Measurements from ENCODE around the gene PHLDA2.
"Not testable (repeated sequence)": the region's sequence is repeated elsewhere in the genome, so short reads cannot be mapped to it uniquely, and the experiment has no call there.

PHLDA2 gene

DNA sequence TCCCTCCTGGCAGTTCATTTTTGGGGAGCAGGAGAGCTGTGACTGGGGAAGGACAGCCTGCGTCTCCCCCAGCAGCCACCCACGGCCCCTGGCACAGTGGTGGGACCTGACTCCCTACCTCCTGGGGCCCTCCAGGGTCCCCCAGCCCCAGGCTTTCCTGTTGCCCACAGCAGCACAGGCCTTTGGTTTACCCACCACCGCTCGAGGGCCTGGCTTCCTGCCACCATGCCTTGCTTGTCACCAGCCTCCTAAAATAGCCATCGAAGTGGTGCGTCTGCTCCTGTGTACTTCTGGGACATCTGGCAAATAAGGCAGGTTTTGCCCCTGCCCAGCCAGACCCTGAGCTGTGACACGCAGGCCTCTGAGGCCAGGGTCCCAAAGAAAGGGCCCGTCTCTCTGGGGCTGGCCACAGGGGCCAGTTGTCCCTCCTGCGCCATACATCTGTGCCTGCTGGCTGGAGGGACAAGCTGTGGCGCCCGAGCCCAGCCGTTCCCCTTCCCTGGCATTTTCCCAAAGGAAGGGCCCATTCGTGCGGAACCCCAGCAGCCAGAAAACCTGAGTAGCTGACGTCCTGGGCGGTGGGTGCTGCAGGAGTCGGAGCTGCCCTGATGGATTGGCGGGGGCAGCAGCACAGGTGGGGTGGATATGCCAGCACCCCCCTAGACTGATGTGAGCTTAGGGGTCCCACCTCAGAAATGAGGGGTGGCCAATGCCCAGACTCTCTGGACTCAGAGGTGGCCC is 14.6 kb downstream of the PHLDA2 start:
- no peak for DNase-seq (ENCODE audit: low read depth, low spot score)

DNA sequence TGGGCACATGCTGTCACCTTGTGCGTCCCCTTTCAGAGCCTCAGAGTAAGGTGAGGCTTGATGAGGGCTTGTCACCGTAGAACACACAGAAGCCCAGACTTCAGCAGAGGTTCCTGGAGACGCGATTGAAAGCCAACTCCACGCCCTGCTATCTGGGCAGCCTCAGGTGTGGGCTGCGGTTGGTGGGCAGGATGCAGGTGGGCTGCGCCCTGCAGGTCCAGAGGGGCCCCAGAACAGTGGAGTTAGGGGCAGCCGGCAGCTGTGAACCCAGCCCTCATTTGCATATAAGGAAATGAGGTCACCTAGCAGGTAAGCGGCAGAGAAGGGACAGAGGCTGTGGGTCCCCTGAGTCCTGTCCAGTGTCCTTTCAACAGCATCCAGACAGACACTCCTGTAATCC is 15.4 kb downstream of the PHLDA2 start:
- no peak for DNase-seq (ENCODE audit: low read depth, low spot score)

DNA sequence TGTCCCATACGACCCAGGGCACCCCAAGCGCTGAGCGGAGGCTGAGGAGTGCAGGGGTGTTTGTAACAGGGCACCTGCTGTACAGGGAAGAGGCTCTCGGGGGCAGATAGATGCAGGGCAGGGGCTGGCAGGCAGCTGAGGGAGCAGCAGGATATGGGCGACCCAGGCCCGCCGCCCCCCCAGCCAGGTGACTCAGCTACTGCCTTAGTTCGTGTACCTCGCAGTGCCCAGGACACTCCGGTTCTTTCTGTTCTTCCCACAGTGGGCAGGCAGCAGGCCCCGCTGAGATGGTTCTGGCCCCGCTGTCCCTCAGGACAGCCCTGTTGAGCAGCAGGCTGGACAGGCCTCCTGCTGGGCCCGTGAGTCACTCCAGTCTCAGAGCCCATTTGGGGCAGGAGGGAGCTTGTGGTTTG is 16.2 kb downstream of the PHLDA2 start:
- no peak for DNase-seq (ENCODE audit: low read depth, low spot score)

DNA sequence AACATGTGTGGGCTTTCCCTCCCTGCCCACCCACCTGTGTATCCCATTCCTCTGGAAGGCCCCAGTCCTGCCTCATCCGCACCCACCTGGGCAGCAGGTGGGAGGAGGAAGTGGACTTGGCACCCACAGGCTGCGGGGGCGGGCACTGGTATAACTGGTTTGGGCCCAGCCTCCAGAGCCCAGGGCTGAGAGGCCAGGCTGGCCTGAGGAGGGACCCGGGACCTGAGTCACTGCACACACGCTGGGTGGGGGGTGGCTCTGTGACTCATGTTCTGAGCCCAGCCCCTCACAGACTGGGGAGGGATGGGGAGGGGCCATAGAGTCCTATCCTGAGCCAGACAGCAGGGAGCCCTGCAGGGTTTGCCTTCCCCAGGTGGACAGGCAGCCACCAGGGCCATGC is 16.7 kb downstream of the PHLDA2 start:
- DNase-seq (ENCODE audit: low read depth, low spot score): no peak

DNA sequence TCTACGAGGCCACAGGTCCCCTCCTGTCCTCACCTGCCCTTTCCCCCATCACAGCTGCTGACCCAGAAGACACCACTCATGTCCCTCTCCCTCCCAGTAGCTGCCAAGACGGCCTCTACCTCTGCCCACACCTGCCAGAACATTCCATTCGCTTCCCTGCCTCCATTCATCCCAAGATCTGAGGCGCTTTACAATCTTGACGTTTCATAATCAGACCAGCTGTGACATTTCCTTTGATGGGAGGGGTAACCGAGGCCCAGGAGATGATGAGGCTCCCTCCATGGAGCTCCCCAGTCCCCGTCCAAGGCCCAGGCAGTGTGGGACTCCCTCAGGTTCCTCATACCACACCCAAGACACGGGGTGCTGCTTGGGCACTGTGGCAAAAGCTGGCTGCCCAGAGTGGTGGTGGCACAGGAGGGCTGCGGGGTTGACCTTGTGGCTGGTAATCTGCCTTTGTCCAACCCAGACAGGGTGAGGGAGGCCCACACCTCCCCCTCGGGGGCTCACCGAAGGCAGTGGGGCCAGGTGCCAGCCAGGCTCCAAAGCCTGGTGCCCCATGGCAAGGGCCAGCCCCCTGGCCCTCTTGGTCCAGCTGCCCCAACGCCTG is 17.3 kb downstream of the PHLDA2 start:
- DNase-seq (ENCODE audit: low read depth, low spot score): no peak

DNA sequence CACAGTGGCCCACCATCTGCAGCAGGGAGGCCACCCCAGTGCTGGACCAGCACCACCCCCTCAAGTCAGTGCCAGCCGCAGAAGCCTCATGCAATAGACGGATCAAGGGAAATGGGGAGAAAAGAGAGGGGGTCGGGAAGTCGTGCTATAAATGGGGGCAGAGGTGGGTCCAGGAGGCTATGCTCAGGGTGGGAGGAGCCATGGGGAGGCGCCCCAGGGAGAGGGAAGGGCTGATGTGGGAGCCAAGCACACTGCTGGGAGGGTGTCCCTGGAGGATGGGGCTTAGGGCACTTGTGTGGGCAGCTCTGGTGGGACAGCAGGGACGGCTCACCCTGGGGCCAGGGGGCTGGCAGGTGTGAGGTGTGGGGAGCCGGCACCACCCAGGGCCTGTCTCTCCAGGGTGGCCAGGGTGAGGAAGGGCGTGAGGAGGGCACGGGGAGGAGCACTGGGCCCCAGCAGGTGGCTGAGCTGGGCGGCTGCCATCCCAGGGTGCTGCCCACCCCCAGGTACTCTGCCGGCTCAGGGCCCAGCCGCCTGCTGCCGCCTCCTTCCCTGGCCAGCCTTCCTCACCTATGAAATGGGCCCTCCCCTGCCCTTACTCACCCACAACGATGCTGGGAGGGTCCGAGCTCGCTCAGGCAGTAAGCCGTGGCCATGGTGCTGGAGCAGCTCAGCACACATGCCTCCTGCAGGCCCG is 18.0 kb downstream of the PHLDA2 start:
- no peak for DNase-seq (ENCODE audit: low read depth, low spot score)

DNA sequence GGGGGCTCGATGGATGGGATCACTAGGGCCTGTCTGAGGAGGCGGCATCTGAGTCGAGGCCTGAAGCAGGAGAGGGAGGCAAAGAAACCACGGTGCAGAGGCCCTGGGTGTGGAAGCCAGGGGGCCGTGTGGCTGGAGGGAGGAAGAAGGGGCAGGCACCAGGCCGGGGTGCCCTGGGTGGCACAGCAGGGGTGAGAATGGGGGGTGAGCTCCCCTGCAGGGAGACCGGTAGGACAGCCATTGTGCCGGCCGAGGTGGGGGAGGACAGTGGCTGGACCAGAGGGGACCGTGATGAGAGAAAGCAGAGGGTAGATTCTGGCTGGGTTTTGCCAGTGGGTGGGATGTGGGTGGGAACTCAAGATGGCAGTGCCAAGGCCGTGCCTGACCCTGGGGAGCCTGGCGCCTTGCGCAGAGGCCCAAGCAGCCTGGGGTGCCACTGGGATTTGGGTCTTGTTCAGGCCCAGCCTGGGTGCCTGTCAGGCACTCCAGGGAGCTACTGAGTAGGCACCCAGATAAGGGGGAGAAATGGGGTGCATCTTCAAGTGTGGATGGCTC is 18.7 kb downstream of the PHLDA2 start:
- no peak for DNase-seq (ENCODE audit: low read depth, low spot score)

DNA sequence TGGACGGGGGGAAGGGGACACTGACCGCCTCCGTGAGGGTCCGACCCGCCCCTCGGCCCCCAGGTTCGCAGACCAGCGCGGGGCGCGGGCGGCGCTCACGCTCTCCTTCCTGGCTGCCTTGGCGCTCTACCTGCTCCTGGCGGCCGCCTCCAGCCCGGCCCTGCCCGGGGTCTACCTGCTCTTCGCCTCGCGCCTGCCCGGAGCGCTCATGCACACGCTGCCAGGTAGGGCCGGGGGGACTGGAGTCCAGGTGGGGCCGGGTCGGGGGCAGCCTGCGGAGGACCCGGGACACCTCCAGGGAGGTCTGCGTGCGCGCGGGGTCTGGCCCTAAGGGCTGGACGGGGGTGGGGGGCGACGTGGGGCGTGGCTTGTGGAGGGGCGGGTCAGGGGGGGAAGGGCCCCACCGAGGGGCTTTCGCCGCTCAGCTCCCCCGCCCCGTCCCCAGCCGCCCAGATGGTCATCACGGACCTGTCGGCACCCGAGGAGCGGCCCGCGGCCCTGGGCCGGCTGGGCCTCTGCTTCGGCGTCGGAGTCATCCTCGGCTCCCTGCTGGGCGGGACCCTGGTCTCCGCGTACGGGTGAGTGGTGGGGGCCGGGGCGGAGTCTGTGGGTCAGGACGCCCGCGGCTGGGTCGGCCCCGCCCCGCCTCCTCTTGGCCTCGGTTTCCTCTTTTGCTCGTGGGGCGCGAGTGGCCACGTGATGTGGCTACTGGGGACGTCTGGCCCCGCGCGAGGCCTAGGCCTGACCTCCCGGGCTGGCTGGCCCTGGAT is 19.9 kb downstream of the PHLDA2 start:
- DNase-seq (ENCODE audit: low read depth, low spot score): no peak

DNA sequence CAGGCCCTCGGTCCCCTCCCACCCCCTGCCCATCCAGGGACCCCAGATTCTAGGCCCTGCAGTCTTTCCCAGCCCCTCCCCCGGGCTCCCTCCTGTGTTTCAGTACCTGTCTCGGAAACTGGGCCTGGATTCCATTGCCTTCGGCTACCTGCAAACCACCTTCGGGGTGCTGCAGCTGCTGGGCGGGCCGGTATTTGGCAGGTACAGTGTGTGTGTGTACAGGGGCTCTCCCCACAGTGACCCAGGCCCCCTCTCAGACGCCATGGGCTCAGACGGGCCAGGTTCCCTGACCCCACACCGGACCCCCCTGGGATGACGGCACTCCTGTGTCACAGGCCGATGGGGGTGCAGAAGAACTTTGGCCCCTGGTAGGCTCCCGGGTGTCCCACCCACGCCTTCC is 21.1 kb downstream of the PHLDA2 start:
- DNase-seq (ENCODE audit: low read depth, low spot score): no peak

DNA sequence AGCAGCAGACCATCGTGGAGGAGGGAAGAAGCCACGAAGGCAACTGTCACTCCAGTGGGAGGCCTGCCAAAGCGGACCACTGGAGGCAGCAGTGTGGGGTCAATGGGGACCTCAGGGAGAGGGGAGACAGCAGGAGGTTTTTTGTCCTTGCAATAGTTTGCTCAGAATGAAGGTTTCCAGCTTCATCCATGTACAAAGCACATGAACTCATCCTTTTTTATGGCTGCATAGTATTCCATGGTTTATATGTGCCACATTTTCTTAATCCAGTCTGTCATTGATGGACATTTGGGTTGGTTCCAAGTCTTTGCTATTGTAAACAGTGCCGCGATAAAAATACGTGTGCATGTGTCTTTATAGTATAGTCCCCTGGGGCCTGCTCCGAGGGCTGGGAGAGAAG is 23.9 kb downstream of the PHLDA2 start:
- DNase-seq (ENCODE audit: low read depth, low spot score): not testable (repeated sequence)

DNA sequence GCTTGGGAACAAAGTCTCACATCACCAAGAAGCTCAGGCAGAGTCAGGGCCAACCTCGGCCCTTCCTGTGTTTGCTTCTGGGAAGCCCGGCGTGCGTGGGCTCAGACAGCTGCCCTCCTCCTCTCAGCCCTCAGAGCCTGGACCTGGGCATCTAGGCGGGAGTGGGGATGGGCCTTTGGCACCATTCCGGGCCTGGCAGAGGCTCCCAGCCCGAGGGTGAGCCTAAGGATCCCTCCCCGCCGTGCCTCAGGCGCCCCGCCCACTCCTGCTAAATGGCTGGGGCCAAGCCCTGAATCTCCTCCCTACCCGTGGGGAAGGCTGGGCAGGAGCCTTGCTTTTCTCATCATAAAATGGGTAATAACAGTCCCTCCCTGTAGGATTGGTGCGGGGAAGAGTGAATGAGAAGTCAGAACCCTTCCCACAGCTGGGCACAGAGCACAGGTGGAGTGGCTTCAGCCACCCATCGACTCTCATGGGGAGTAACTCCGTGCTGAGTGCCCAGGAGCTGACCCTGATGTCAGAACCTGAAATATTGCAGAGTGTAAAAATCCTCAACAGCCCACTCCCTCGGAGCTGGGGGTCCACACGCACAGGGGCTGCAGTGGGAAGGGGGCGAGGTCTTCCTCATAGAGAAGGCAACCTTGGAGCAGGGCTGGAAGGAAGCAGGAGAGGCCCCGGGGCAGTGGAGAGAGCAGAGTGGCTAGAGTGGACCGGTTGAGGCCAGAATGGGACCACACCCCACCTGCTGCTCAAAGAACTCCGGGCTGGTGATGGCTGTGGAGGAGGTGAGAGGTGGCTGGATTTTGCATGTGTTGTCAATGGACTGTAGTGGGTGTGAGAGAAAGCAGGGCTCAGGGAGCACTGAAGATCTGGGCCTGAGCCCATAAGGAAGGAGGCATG is 24.8 kb downstream of the PHLDA2 start:
- DNase-seq (ENCODE audit: low read depth, low spot score): no peak

DNA sequence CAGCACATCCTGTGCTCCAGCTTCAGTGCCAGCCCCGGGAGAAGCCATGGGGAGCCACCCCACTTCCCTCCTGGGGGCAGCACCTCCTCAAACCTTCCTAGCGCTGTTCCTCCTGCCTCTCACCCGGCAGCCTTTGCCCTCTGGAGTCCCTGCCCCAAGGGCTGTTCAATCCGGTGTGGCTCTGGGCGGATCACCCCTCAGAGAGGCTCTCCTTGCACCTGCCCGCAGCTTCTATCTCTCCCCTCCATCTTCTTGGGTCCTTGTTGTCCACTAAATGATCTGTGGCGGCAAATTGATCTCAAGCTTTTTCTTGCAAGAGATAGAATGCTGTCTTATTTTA is 25.6 kb downstream of the PHLDA2 start:
- DNase-seq (ENCODE audit: low read depth, low spot score): no peak

DNA sequence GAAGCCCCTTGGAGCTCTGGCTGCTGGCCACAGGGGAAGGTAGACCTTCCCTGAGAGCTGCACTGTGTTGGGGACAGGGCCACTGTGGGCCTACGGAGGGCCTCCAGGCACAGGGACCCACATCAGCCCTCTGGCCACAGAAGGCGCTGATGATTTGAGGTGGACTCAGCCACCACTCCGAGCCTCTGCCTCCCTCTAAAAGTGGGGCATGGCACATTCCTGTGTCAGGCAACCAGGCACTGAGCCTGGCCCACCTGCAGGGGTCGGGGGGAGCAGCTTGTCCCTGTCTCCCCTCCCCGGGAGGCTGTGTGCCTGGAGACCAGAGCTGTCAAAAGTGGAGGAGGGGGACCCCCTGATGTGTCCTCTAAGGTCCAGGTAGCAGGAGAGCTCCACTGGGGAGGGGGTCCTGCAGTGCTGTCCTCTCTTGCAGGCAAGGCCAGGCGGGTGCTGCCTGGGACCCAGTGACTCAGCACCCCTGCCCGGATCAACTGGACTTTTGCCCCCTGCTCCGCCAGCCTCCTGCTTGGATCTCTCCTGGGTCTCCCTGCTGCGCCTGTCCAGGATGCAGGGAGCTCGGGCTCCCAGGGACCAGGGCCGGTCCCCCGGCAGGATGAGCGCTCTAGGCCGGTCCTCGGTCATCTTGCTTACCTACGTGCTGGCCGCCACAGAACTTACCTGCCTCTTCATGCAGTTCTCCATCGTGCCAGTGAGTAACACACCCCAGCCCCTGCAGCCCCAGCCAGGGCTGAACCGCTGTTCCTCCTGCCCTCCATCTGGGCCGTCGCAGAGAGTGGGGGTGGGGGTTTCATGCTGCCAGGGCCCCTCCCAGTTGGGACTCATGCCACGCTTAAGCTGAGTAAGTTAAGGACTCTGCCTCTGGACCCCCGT is 26.2 kb downstream of the PHLDA2 start:
- DNase-seq (ENCODE audit: low read depth, low spot score): no peak

DNA sequence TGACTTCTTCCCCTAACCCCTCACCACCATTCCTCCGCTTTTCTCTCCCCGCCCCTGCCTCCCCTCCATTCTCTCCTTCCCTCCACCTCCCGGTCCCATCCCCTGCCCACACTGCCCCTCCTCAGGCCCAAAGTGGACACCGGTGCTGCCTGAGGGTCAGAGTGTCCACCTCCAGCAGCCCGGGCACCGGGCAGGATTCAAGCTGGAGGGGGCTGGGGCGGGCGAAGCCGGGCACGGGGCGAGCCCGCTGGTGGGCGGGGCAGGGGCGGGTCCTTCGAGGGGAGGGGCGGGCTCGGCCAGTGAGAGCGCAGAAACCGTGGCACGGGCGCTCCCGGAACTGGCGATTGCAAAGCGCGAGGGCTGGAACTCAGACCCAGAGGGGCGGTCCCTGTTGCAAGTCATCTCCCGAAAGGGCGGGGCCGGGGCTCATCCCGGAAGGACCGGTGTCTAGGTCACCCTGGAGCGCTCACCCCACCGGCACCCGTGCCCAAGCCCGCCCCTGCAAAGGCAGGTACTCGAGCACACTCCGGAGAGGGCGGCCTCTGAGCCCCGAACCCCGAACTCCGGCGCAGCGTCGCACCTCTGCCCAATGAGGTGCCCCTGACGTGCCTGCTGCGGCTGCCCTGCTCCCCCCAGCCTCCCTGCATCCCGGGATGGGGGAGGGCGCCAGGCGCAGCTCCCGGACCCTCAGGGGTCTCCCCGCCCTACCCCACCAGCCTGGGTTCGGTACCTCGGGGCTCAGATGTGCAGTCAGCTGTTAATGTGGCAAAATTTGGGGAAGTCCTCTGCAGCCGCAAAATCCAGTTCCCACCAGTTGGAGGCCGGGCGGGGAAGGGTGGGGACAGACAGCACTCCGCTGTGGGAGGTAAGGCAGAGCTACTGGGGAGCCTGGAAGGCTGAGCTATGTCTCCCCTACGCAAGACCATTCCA is 27.1 kb downstream of the PHLDA2 start:
- DNase-seq (ENCODE audit: low read depth, low spot score): no peak

DNA sequence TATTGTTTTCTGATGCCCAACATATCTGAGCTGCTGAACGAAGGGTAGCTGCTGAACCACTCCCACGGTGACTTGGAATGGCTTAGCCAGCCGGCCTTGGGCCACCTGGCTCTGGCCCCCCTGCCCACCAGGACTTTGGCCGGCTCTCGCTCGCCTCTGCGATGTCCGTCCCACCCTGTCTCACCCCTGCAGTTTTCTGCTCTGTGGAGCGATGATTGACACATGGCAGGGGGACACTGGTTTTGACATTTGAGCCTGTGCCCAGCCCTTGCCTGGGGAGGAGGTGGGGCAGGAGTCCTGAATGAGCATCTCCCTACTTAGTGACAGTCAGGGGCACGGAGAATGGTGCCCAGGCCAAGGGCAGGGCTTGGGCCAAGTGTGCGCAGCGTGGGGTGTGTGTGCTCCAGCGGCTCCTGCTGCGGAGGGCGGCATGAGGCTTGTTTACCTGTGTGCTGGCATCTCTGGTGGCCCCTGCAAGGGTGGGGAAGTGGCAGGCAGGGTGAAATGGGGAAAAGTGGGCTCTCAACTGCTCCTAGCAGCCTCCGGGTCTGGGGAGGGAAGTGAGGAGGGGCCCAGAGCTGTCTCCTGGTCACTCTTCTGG is 27.9 kb downstream of the PHLDA2 start:
- DNase-seq (ENCODE audit: low read depth, low spot score): no peak

DNA sequence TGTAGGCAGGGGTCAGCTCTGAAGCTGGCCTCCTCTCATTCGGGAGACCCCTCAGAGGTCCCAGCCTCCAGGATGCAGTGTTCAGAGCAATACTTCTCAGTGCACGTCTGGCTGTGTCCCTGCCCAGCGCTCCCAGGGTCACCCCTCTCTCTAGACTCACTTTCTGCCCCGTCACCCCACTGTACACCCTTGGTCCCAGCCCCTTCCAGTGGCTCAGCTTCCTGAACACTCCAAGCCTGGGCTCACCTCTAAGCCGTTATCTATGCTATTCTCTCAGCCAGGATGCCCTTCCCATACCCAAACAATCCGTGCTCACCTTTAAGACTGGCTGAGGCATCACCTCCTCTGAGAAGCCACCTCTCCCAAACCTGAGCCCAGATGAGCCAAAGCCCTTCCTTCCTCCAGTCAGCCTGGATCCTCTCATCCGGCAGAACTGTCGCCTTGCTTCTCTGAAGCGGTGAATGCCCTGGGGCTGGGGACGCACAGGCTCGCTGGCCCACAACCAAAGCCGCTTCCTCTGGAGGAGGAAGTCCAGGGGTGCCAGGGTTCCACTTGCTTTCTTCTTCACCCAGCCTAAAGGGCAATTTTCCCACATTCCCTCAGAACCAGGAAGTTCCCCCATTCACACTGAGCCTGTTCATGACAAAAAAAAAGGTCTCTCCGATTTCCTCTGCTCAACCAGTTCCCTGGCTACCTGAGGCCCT is 30.0 kb downstream of the PHLDA2 start:
- no peak for DNase-seq (ENCODE audit: low read depth, low spot score)

DNA sequence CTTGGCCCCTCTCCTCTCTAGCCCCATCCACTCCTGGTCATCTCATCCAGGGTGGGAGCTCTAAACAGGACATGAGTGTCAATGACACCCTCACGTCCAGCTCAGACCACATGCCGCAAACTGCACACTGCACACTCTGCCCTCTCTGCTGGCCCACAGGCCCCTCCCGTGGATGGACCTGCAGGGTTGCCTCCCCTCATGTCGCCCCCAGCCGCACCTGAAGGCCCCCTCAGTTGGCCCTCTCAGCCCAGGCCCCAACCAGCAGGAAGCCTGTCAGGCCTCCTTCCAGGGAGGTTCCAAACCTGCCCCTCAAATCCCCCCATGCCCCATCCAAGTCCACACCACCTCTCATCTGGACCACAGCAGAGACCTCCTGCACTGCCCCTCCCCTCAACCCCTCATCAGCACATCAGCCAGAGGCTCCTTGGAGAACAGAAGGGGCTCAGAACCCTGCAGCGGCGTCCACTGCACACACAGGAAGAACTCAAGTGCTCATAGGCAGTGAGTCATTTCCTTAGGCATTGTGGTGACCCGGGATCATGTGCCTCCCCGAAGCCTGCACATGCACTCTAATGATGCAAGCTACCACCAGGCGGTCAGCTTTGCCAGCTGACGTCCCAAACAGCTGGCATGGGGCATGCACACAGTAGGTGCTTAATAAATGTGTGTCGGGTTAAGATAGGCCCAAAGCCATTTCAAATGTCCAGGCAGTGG is 30.7 kb downstream of the PHLDA2 start:
- DNase-seq (ENCODE audit: low read depth, low spot score): no peak
